Measurements from ENCODE around the gene COP1.

The COP1 gene

DNA sequence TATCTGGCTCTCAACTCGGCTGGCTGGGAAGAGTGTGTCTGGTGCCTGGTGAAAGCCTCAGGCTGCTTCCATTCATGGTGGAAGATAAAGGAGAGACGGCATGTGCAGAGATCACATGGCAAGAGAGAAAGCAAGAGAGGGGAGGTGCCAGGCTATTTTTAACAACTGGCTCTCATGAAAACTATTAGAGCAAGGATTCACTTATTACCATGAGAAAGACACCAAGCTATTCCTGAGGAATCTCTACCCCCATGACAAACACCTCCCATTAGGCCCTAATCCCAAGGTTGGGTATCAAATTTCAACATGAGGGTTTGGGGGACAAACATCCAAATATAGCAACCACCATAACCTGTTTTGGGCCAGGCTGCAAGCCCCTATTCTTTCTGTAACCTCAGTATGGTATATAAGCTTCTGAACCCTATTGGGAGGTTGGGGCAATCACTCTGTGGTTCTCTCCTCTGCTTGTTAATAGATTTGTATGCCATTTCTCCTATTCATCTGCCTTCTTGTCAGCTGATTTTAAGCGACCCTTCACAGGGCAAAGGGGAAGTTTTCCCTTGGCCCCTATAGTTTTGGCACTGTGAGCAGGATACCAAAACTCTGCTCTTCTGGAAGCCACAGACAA is 284.7 kb downstream of the COP1 start:
- no peak overlapping the region for H3K4me3 ChIP-seq (ENCODE audit: low read depth, low read length)

DNA sequence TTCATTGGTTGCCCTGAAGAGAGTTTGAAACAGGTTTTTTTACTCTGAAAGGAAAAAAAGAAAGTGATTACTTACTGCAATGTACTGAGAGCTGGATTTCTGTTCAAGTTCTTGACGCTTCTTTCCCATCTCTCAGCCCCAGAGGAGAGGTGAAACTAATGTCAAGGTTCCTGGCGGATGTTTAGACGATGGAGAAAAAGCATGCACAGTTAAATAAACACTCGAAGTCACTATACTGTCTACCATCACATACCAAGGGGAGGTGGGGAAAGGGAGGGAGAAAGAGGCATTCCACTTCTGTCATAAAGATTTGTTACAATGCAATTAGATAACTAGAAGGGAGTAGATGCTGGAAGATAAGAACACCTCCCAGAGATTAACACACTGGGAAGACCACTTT is 286.7 kb downstream of the COP1 start:
- DNase-seq (ENCODE audit: low read depth) = no peak
- no peak overlapping the region for H3K4me3 ChIP-seq (ENCODE audit: low read depth, low read length)

More for the DNA sequence above, 284.7 kb downstream of the COP1 start:
- DNase-seq (ENCODE audit: low read depth) = no peak

DNA sequence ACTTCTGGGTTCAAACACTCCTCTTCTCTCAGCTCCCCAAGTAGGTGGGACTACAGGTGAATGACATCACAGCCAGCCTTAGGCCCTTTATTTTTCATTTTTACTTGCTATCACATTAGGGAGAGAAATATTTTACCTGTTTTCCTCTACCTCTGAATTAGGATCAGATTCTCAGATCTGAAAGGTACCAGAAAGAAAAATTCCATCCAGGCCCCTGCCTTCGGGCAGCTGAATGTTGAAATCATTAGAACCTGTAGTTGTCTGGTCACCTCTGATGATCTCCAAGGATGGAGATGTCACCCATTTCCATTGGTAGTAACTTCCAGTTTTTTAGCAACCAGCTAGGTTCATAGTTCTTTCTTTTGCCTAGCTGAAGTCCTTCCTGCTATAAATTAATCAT is 288.1 kb downstream of the COP1 start:
- no peak overlapping the region for H3K4me3 ChIP-seq (ENCODE audit: low read depth, low read length)
- no peak for DNase-seq (ENCODE audit: low read depth)

DNA sequence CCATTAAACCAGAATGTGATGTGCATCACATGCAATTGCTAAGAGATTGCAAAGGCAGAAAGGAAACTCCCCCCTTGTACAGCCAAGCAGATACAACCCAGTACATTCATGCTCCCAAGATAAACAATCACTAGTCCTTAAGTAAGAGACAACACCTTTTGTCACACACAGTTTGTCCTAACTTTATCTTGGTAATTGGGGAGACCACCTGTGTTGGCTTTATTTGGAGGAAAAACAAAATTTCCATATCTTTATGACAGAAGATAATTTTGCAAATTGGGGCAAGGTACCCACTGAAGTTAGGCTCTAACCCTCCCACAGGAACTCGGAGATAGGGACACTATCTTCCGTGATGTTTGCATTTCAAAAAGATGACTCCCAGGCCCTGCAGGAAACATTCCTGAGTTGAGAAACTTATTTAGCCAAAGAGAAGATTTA is 288.7 kb downstream of the COP1 start:
- no peak for DNase-seq (ENCODE audit: low read depth)

DNA sequence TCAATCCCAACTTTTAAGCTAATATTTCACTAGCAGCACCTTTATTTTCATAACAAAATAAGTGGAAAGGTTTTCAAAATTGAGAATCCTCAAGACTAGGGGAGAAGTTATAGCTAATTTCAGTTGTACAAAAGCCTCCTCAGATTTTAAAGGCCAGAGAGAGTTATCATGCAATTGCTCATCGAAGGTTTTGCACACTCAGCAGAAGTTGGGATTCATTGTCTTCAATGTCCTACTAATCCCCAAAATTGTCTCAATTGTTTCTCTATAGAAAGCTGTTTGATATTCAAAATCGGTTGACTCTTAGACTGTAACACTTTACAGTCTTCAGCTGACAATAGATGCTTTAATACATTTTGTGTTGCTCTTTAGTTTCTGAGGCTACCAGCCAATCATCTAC is 293.0 kb downstream of the COP1 start:
- DNase-seq (ENCODE audit: low read depth) = no peak
- no peak overlapping the region for H3K4me3 ChIP-seq (ENCODE audit: low read depth, low read length)

More for the DNA sequence above, 288.7 kb downstream of the COP1 start:
- no peak overlapping the region for H3K4me3 ChIP-seq (ENCODE audit: low read depth, low read length)

DNA sequence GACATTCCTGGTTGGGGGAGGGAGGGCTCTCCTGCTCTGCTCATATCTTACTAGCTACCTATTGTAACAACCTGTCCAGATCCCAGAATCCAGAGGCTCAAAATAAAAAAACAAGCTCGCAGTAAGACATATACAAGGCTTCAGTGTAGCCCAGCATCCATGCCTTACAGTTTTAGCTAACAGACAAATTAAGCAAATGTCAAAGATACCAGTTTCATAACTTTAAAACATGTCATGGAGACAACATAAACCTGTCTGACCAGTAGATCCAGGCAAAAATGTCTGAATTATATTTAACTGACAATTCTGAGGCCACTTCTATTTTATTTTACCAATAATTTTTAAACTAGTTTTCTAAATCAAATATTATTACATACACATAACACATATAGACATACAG is 295.9 kb downstream of the COP1 start:
- no peak for DNase-seq (ENCODE audit: low read depth)
- H3K4me3 ChIP-seq (ENCODE audit: low read depth, low read length) = no peak overlapping the region

DNA sequence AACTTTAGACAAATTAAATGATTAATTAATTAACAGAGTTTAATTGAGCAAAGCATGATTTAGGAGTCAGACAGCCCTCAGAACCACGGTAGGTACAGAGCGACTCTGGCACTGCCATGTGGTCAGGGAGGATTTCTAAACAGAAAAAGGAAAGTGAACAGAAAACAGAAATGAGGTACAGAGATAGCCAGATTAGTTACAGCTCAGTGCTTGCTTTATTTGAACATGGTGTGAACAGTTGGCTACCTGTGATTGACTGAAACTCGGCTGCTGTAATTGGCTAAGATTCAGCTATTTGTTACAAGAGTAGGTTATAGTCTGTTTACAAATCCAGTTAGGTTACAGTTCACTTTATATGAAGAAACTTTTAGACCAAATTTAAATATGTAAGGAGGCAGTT is 300.7 kb downstream of the COP1 start:
- no peak overlapping the region for H3K4me3 ChIP-seq (ENCODE audit: low read depth, low read length)
- no peak for DNase-seq (ENCODE audit: low read depth)

DNA sequence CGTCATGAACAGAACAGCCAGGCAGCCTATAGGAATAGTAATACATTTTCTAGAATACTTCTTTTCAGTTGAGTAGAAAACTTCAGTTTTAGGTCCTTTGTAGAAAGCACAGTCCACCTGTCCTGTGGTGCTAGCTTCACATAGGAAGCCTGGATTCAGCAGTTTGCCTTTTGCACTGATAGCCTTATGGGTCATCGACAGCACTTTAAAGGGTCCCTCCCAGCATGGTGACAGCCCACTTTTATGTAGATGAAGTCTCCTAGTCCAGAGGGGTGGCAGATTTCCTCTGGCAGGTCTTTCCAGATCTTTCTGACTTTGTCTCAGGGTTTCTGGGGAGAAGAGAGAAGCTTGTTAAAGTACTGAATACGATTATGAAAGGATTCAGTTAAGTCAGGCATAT is 302.3 kb downstream of the COP1 start:
- no peak for DNase-seq (ENCODE audit: low read depth)
- H3K4me3 ChIP-seq (ENCODE audit: low read depth, low read length) = no peak overlapping the region

DNA sequence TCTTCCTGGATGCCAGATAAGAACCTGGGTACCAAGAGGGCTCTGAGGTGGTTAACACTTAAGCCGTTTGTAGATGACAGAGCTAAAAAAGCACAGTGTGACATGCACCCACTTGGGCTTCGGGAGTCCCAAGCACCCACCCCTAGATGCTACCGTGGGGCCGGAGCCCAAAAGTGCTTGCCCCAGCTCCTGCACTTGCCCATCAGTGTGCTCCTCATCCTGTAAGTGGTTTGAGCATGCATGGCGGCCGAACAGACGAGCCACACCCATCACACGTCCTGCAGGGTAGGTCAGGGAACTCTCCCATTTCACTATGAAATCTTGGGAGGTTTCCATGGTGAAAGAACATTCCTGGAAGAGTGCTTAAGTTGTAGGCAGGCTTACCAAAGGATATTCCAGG is 304.8 kb downstream of the COP1 start:
- no peak overlapping the region for H3K4me3 ChIP-seq (ENCODE audit: low read depth, low read length)
- no peak for DNase-seq (ENCODE audit: low read depth)

DNA sequence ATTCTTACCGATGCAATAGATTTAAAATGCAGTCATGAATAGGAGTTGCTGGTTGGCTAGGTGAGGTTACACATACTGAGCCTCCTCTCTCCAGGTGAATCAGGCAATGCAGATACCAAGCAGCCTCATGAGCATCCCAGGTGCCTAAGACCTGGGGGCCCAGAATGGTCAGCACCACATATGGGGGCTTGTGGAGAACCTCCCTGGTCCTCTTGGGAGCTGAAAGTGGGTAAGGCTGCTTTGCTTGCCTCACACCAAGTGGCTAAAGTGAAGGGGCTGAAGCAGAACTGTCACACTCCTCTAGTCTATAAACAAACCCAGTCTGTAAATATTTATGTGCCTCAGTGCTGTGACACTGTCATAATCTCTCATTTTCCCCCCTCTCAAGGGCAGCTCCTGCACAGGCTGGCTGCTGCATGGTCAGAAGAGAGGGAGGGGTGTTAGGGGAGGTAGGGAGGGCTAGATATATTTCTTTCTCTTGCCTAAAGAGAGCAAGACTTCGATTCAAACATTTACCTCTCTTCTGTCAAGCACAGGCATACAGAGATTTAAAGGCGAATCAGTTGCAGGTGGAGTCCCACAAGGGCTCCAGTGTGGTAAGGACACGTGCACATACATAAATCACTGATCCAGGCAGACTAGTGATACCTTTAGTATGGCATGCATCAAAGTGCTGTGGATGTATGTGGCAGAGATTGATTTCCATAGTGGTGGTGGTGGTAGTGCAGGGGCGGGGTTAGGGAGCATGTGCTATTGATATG is 305.8 kb downstream of the COP1 start:
- no peak for DNase-seq (ENCODE audit: low read depth)
- no peak overlapping the region for H3K4me3 ChIP-seq (ENCODE audit: low read depth, low read length)

DNA sequence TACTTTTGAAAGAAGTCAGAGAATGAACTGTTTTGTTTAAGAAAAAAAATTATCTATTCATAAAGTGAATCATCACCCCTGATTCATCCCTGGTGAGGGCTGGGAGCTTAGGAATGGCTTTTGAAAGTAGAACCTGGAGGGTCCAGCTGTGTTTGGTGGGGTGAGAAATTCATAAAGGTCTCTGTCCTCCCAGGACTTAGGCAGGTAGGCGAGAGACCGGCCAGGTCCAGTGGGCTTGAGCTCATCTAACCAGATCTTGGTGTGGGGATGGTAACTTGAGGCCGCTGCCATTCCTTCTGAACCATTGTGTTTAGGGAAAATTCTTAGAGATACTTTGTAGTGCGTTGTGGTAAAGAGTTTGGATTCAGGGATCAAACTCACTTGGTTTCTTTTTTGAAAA is 306.9 kb downstream of the COP1 start:
- no peak overlapping the region for H3K4me3 ChIP-seq (ENCODE audit: low read depth, low read length)
- DNase-seq (ENCODE audit: low read depth) = no peak

DNA sequence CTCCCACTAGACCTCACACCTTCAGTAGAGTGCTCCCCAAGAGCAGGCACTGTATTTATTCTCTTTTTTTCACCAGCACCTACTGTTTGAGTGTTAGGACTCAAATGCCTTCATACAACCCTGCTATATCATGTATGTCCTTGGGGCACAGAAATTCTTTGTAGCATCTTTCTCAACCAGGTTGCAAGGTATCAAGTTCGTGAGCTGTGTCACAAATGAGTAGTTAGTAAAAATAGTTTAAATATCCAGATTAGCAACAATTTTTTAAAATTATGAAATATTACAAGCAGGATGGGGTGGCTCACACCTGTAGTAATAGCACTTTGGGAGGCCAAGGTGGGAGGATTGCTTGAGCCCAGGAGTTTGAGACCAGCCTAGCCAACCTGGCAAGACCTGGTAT is 311.1 kb downstream of the COP1 start:
- DNase-seq (ENCODE audit: low read depth) = no peak
- no peak overlapping the region for H3K4me3 ChIP-seq (ENCODE audit: low read depth, low read length)
